CD4-positive, CD25-positive, alpha-beta regulatory T cell (primary cell): ENCODE results near the gene PRPSAP2. TPM values are rescaled to one million over a fixed set of nuclear protein-coding genes. Genes with fewer than 3 reads are reported as not detected.
"Not testable (repeated sequence)": the region's sequence is repeated elsewhere in the genome, so short reads cannot be mapped to it uniquely, and the experiment has no call there.

Source experiments
- ATAC-seq, 2 donors: fragments of 150-1000 bp; cut with Tn5 transposase; one replicate each; pipeline ENCODE4 v1.10.0; 2021; ENCODE audit warnings: low read depth in 2 of 2, moderate number of reproducible peaks in 2 of 2, moderate library complexity in 1 of 2
- DNase-seq, 3 donors: peaks; one replicate each; pipeline versions ENCODE4 v3.0.0 to v3.0.0-alpha.2; 2012 to 2022; ENCODE audit warnings: mixed read lengths in 1 of 3
- H3K27ac ChIP-seq: one replicate; pipeline ENCODE4 v1.7.0; 2013; ENCODE audit warnings: mild to moderate bottlenecking, low read length; ENCODE audit not compliant: insufficient read depth, poor library complexity, severe bottlenecking
- H3K27me3 ChIP-seq: one replicate; pipeline ENCODE4 v1.7.0; 2013; ENCODE audit warnings: low read length; ENCODE audit not compliant: control insufficient read depth, insufficient read depth
- H3K36me3 ChIP-seq: one replicate; pipeline ENCODE4 v1.7.0; 2013; ENCODE audit warnings: mild to moderate bottlenecking, low read length, moderate library complexity; ENCODE audit not compliant: control insufficient read depth, insufficient read depth
- H3K4me1 ChIP-seq: 2 replicates; pipeline ENCODE4 v1.7.0; 2013; ENCODE audit warnings: mild to moderate bottlenecking, low read length; ENCODE audit not compliant: insufficient read depth, control insufficient read depth, poor library complexity, severe bottlenecking
- H3K4me3 ChIP-seq: one replicate; pipeline ENCODE4 v1.7.0; 2013; ENCODE audit warnings: low read depth, mild to moderate bottlenecking, low read length, moderate library complexity
- H3K9me3 ChIP-seq, 2 experiments: 1 replicate in 1 of 2; 2 replicates in 1 of 2; pipeline ENCODE4 v1.7.0; 2013; ENCODE audit warnings: low read length in 2 of 2, mild to moderate bottlenecking in 1 of 2, moderate library complexity in 1 of 2; ENCODE audit not compliant: control insufficient read depth in 2 of 2
- H3K27ac Mint-ChIP-seq, 3 donors: one replicate each; pipeline ENCODE4 v1.8.0; 2020 to 2022; ENCODE audit warnings: mild to moderate bottlenecking in 3 of 3, mixed read lengths in 3 of 3, moderate library complexity in 2 of 3
- H3K27me3 Mint-ChIP-seq: one replicate; pipeline ENCODE4 v1.8.0; 2022; ENCODE audit warnings: mild to moderate bottlenecking, mixed read lengths
- H3K36me3 Mint-ChIP-seq: one replicate; pipeline ENCODE4 v1.8.0; 2020; ENCODE audit warnings: mixed read lengths
- H3K4me1 Mint-ChIP-seq, 4 donors: one replicate each; pipeline ENCODE4 v1.8.0; 2020 to 2022; ENCODE audit warnings: mixed read lengths in 4 of 4, mild to moderate bottlenecking in 1 of 4
- H3K4me3 Mint-ChIP-seq, 4 donors: one replicate each; pipeline ENCODE4 v1.8.0; 2020 to 2022; ENCODE audit warnings: mild to moderate bottlenecking in 4 of 4, mixed read lengths in 4 of 4, moderate library complexity in 3 of 4
- H3K9me3 Mint-ChIP-seq, 7 donors: one replicate each; pipeline ENCODE4 v1.8.0; 2020 to 2022; ENCODE audit warnings: mixed read lengths in 7 of 7, mild to moderate bottlenecking in 3 of 7, moderate library complexity in 2 of 7
- polyA plus RNA-seq, 4 donors: library from polyadenylated mRNA; unstranded; fragments of 300-500 nt; fragmentation: Illumina TruSeq; gene quantifications; one replicate each; pipeline ENCODE4 v1.2.3, GENCODE V29; 2021
- total RNA-seq: library from RNA; stranded (reverse); gene quantifications from one replicate; pipeline ENCODE4 v1.2.3, GENCODE V29; 2022

PRPSAP2 gene
- total and polyA plus RNA-seq, 5 donors from 2014 or later, result 41.5 to 59.5 (median 45.8) TPM

- Mint-ChIP-seq H3K27ac (peak overlapping the region; percentile 2 to 85 (median 78)), H3K4me3 (peak overlapping the region in 1 of 4 donors; percentile 32), H3K4me1 (peaks cover 27 to 50% (median 45%) of the 10 kb centered on the region in 4 donors), H3K27me3 (no peaks in the 10 kb centered on the region), H3K9me3 (no peaks in the 10 kb centered on the region), H3K36me3 (peaks cover 47% of the 10 kb centered on the region)
- DNase-seq (no peak), ATAC-seq (no peak)
- Histone ChIP-seq H3K4me1 (peaks cover 26% of the 10 kb centered on the region), H3K9me3 (no peaks in the 10 kb centered on the region), H3K4me3 (no peak overlapping the region), H3K27ac (no peak overlapping the region), H3K27me3 (no peaks in the 10 kb centered on the region), H3K36me3 (peaks cover 33% of the 10 kb centered on the region)
Observed at GRCh38 chr17:18917506-18918032, 59.6 kb downstream of the PRPSAP2 start.

GRCh38 chr17:18919963-18920362 is 62.0 kb downstream of the PRPSAP2 start:
- Mint-ChIP-seq H3K36me3 (peaks cover 37% of the 10 kb centered on the region), H3K27ac (peak overlapping the region in 2 of 3 donors; percentile 54 to 68), H3K4me3 (peak overlapping the region in 2 of 4 donors; percentile 13 to 67), H3K27me3 (no peaks in the 10 kb centered on the region), H3K9me3 (no peaks in the 10 kb centered on the region), H3K4me1 (peaks cover 29 to 61% (median 46%) of the 10 kb centered on the region in 4 donors)
- ATAC-seq, result no peak
- Histone ChIP-seq H3K4me3 (no peak overlapping the region), H3K4me1 (peaks cover 35% of the 10 kb centered on the region), H3K27me3 (no peaks in the 10 kb centered on the region), H3K36me3 (peaks cover 24% of the 10 kb centered on the region), H3K9me3 (no peaks in the 10 kb centered on the region), H3K27ac (no peak overlapping the region)
- DNase-seq, result no peak

- Mint-ChIP-seq H3K9me3 (no peaks in the 10 kb centered on the region), H3K27ac (peak overlapping the region; percentile 54 to 86 (median 76)), H3K27me3 (no peaks in the 10 kb centered on the region), H3K4me3 (peak overlapping the region; percentile 33 to 70 (median 54)), H3K36me3 (peaks cover 35% of the 10 kb centered on the region), H3K4me1 (peaks cover 34 to 69% (median 50%) of the 10 kb centered on the region in 4 donors)
- H3K27ac ChIP-seq, result peak overlapping the region; percentile 25
- ATAC-seq, result peak in 1 of 2 donors; percentile 19
- peak in 2 of 3 donors; percentile 31 to 46 for DNase-seq
- peaks cover 44% of the 10 kb centered on the region for H3K4me1 ChIP-seq
- no peaks in the 10 kb centered on the region for H3K27me3 ChIP-seq
- no peaks in the 10 kb centered on the region for H3K9me3 ChIP-seq
- H3K4me3 ChIP-seq, result peak overlapping the region; percentile 42
- peaks cover 18% of the 10 kb centered on the region for H3K36me3 ChIP-seq
Observed at GRCh38 chr17:18920911-18921441, 63.0 kb downstream of the PRPSAP2 start.

- no peak for ATAC-seq
- peak overlapping the region; percentile 54 to 86 (median 76) for H3K27ac Mint-ChIP-seq
- peaks cover 47% of the 10 kb centered on the region for H3K4me1 ChIP-seq
- peaks cover 32% of the 10 kb centered on the region for H3K36me3 Mint-ChIP-seq
- H3K27me3 Mint-ChIP-seq, result no peaks in the 10 kb centered on the region
- DNase-seq, result no peak
- peak overlapping the region; percentile 42 for H3K4me3 ChIP-seq
- peaks cover 36 to 72% (median 53%) of the 10 kb centered on the region in 4 donors for H3K4me1 Mint-ChIP-seq
- no peaks in the 10 kb centered on the region for H3K9me3 ChIP-seq
- no peaks in the 10 kb centered on the region for H3K9me3 Mint-ChIP-seq
- H3K36me3 ChIP-seq, result peaks cover 17% of the 10 kb centered on the region
- H3K27me3 ChIP-seq, result no peaks in the 10 kb centered on the region
- peak overlapping the region; percentile 36 to 70 (median 47) for H3K4me3 Mint-ChIP-seq
- H3K27ac ChIP-seq, result no peak overlapping the region
Observed at GRCh38 chr17:18921485-18921884, 63.6 kb downstream of the PRPSAP2 start.

DNA sequence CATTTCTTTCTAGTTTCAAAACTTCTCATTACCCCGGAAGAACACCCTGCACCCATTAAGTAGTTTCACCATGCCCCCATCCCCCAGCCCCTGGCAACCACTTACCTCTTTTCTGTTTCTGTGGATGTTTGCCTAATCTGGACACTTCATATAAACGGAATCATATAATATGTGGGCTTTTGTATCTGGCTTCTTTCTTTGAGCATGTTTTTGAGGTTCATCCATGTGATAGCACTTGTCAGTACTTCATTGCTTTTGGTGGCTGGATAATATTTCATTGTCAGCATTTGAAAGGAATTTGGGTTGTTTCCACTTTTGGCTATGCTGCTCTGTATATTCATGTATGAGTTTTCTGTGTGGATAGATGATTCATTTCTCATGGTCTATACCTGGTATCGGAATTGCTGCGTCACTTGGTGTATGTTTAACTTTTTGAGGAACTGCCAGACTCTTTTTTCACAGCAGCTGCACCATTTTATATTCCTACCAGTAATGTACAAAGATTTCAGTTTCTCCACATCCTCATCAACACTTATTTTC is 64.1 kb downstream of the PRPSAP2 start:
- DNase-seq, result peak in 2 of 3 donors; percentile 16 to 62

DNA sequence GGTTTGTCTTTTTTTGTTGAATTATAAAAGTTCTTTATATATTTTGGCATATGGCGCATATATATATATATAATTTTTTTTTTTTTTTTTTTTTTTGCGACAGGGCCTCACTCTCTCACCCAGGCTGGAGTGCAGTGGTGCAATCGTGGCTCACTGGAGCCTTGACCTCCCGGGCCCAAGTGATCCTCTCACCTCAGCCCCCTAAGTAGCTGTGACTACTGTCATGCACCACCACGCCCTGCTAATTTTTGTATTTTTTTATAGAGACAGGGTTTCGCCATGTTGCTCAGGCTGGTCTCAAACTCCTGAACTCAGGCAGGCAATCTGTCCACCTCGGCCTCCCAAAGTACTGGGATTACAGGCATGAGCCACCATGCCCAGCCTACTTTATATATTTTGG is 64.7 kb downstream of the PRPSAP2 start:
- H3K27ac ChIP-seq, H3K27me3 Mint-ChIP-seq, H3K27me3 ChIP-seq, H3K4me3 ChIP-seq, H3K9me3 ChIP-seq, DNase-seq, ATAC-seq, H3K9me3 Mint-ChIP-seq: not testable (repeated sequence)
- Mint-ChIP-seq H3K27ac (peak overlapping the region; percentile 54 to 86 (median 77)), H3K4me1 (peaks cover 42 to 78% (median 51%) of the 10 kb centered on the region in 4 donors), H3K4me3 (peak overlapping the region in 2 of 4 donors; percentile 36 to 70), H3K36me3 (peaks cover 26% of the 10 kb centered on the region)
- H3K36me3 ChIP-seq, result peaks cover 17% of the 10 kb centered on the region
- H3K4me1 ChIP-seq, result peaks cover 52% of the 10 kb centered on the region

More for the DNA sequence above, 64.1 kb downstream of the PRPSAP2 start:
- H3K27ac ChIP-seq, result no peak overlapping the region
- H3K4me3 ChIP-seq, result peak overlapping the region; percentile 42
- Mint-ChIP-seq H3K27me3 (no peaks in the 10 kb centered on the region), H3K36me3 (peaks cover 30% of the 10 kb centered on the region), H3K4me3 (peak overlapping the region; percentile 36 to 70 (median 47)), H3K9me3 (no peaks in the 10 kb centered on the region), H3K4me1 (peaks cover 39 to 74% (median 54%) of the 10 kb centered on the region in 4 donors), H3K27ac (peak overlapping the region; percentile 54 to 86 (median 77))
- H3K9me3 ChIP-seq, result no peaks in the 10 kb centered on the region
- no peaks in the 10 kb centered on the region for H3K27me3 ChIP-seq
- peaks cover 52% of the 10 kb centered on the region for H3K4me1 ChIP-seq
- peaks cover 15% of the 10 kb centered on the region for H3K36me3 ChIP-seq
- ATAC-seq, result no peak

- H3K4me1 Mint-ChIP-seq, result peaks cover 30 to 58% (median 34%) of the 10 kb centered on the region in 4 donors
- peaks cover 46% of the 10 kb centered on the region for H3K4me1 ChIP-seq
Observed at GRCh38 chr17:18925187-18925586, 67.3 kb downstream of the PRPSAP2 start.

More at GRCh38 chr17:18925187-18925586, 67.3 kb downstream of the PRPSAP2 start:
- peak overlapping the region in 3 of 4 donors; percentile 50 to 80 (median 65) for H3K4me3 Mint-ChIP-seq
- Histone ChIP-seq H3K4me3 (peak overlapping the region; percentile 20), H3K27me3 (no peaks in the 10 kb centered on the region), H3K36me3 (peaks cover 26% of the 10 kb centered on the region), H3K9me3 (no peaks in the 10 kb centered on the region), H3K27ac (no peak overlapping the region)
- peaks cover 0 to 2% (median 0%) of the 10 kb centered on the region in 7 donors for H3K9me3 Mint-ChIP-seq
- no peaks in the 10 kb centered on the region for H3K27me3 Mint-ChIP-seq
- peak overlapping the region; percentile 53 to 85 (median 84) for H3K27ac Mint-ChIP-seq
- peaks cover 26% of the 10 kb centered on the region for H3K36me3 Mint-ChIP-seq
- ATAC-seq (peak in 1 of 2 donors; percentile 33), DNase-seq (peak in 2 of 3 donors; percentile 35 to 48)
